Endometrial microvascular endothelial cells (primary cell): ENCODE results near the gene TMEM219. TPM values are rescaled to one million over a fixed set of nuclear protein-coding genes. Genes with fewer than 3 reads are reported as not detected.

Source experiments
- in situ Hi-C: cut with HindIII; loops from 2 replicates; pipeline ENCODE4 v1.10.0; 2017; ENCODE audit warnings: low sequenced_read_pairs, low pct_unique_long_range_greater_than_20kb; ENCODE audit errors: inconsistent ontology term
- total RNA-seq: library from RNA; depleted of rRNA; stranded (reverse); fragments of >200 nt; gene quantifications from one replicate; pipeline ENCODE4 v1.2.3, GENCODE V29; 2015; ENCODE audit errors: inconsistent ontology term

Gene TMEM219
- total RNA-seq, 1 donor from 2014 or later: 150 TPM

DNA sequence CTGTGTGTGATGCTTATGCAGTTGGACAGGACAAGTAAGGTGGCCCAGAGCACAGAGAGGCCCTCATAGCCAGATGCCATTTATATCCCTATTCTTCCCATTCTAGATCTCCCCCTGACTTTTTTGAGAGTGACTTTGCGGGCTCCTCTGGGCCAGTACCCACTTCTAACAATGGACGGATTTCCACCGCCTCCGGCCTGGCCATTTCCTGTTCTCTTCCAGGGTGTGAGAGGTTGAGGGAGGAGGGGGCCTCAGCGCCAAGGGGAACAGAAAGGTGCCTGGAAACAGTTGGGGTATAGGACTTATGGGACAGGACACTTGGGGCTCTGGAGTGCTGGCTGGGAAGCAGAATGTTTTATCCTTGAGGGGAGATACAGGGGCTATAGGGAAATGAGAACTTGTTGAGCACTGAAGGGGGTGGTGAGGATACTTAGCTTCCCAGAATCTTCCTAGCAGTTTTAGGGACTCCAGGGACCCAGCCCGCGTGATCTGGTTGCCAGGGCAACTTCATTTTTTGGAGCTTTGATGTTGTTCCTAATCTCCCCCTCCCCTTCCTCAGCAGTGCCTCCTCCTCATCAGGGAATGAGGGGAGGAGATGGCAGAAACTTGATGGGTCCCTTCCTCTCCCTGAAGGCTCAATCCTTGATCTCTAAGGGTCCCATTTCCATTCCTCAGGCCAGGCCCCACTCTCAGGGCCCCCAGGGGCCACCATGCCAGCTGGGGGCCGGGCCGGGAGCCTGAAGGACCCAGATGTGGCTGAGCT is 15.4 kb downstream of the TMEM219 start:
- in situ Hi-C loops: no loop called here

DNA sequence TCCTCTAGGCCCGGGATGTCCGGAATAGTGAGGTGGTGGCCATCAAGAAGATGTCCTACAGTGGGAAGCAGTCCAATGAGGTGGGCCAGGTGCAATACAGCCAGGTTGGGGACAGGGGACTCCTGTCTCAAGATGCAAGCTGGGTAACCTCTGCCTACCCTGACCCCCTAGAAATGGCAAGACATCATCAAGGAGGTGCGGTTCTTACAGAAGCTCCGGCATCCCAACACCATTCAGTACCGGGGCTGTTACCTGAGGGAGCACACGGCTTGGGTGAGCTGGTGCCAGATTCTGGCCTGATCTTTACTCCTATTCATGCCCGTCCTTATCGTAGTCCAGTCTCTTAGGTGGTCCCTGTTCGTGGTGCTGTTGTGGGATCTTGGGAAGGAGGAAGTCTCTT is 16.2 kb downstream of the TMEM219 start:
- in situ Hi-C loops: no loop called here

DNA sequence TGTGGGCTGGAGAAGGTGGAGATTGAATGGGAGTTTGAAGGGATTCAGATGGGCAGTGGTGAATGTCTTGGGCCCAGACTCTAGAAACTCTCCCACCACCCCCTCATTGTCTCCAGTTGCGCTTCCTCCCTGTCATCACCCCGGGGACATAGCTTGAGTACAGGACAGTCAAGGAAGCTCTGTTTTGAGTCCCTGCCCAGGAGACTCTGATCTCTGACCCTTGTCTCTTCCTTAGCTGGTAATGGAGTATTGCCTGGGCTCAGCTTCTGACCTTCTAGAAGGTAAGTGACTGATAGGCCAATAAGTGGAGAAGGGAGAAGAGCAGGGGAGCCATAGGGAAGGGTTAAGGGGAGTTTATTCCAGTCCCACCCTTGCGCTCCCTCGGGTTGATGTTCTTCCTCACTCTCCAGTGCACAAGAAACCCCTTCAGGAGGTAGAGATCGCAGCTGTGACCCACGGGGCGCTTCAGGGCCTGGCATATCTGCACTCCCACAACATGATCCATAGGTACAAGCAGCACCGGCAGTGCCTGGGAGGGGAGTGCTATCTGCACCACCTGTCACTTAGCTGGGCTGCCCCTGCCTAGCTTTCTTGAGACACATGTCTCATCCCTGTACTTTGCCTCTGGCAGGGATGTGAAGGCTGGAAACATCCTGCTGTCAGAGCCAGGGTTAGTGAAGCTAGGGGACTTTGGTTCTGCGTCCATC is 16.8 kb downstream of the TMEM219 start:
- in situ Hi-C loops: no loop called here

DNA sequence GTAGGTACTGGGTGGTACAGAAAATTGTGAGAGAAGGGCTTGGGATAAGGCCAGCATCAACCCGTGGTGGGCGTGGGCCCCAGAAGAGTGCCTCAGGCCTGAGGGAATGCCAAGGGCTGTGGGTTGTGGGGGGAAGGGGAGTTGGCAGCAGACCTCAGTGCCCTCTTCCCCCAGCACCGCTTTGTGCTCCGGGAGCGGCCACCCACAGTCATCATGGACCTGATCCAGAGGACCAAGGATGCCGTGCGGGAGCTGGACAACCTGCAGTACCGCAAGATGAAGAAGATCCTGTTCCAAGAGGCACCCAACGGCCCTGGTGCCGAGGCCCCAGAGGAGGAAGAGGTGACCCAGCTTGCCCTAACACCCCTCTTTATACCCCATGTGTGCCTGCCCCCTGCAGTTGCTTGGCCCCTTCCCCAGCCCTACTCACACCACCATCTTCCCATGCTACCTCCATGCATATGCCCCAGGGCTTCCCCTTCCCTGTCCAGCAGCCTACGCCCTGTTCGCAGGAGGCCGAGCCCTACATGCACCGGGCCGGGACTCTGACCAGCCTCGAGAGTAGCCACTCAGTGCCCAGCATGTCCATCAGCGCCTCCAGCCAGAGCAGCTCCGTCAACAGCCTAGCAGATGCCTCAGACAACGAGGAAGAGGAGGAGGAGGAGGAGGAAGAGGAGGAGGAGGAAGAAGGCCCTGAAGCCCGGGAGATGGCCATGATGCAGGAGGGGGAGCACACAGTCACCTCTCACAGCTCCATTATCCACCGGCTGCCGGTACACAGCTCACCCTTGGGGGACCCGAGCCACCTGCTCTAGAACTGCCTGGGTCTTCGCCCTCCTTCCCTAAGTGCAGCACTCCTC is 20.9 kb downstream of the TMEM219 start:
- in situ Hi-C loops: no loop called here

DNA sequence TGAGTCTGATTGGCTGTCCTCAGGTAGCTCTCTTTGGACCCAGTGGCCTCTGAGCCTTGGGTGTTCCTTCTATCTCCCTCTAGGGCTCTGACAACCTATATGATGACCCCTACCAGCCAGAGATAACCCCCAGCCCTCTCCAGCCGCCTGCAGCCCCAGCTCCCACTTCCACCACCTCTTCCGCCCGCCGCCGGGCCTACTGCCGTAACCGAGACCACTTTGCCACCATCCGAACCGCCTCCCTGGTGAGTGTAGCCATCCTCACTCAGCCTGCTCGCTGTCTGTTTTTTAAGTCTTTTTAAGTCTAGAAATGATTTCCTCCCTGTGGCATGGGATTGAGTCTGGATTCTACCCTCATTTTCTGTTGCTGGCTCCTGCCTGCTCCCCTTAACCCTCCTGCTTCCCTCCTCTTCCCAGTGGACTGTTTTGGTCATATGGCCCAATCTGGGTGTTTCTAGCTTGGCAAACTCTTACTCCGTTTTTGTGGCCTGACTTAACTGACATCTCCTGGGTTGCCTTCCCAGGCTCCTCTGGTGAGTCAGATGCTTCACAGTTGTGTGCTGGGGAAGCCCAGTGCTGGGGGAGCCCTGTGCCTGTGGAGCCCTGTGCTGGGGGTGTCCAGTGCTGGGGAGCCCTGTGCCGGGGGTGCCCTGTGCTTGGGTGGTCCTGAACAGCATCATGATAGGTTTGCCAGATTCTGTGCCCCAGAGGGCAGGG is 21.7 kb downstream of the TMEM219 start:
- in situ Hi-C loops: no loop called here

DNA sequence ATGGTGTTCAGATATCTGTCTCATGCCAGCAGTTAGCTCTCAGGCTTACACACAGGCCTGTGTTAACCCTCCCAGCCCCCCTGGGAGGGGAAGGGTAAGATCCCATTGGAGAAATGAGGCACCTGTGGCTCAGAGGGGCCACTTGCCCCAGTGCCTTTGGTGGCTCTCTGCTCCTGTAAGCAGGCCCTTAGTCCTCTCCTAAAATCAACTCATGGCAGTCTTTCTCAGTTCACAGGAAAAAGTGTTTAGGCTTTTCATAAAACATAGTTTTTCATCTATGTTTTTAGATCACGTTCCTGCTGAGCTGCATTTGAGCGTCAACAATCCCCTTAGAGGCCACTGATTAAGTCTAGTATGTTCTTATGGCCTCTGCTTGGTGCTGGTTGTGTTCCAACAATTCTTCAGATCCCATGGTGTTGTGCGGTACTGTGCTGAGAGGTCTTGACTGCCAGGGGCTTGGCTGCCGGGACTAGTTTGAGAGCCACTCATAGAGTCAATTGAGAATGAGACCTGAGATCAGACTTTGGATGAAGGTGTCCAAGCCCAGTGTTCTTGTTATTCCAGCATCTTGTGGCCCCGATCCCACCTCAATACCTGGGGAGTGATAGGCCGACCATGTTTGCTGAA is 22.4 kb downstream of the TMEM219 start:
- in situ Hi-C loops: no loop called here

DNA sequence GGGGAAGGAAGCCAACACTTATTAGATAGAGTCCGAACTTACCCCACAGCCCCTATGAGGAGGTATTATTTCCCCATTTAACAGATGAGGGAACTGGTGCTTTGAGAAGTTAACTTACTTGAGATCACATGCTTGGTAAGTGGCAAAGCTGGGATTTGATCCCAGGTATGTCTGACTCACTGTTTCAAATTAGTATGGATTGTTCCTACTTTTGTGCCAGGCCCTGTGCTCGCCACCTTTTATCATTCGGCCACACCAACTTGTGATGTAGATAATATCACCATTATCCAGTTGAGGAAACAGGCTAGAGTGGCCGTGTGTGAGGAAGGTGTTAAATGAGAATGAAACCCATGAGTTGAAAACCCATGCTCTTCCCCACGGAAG is 22.9 kb downstream of the TMEM219 start:
- in situ Hi-C loops: no loop called here

DNA sequence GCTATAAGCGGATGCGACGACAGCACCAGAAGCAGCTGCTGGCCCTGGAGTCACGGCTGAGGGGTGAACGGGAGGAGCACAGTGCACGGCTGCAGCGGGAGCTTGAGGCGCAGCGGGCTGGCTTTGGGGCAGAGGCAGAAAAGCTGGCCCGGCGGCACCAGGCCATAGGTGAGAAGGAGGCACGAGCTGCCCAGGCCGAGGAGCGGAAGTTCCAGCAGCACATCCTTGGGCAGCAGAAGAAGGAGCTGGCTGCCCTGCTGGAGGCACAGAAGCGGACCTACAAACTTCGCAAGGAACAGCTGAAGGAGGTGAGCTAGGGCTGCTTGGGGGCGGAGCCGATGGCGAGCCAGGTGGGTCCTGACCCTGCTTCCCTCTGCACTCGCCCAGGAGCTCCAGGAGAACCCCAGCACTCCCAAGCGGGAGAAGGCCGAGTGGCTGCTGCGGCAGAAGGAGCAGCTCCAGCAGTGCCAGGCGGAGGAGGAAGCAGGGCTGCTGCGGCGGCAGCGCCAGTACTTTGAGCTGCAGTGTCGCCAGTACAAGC is 23.5 kb downstream of the TMEM219 start:
- in situ Hi-C loops: no loop called here

DNA sequence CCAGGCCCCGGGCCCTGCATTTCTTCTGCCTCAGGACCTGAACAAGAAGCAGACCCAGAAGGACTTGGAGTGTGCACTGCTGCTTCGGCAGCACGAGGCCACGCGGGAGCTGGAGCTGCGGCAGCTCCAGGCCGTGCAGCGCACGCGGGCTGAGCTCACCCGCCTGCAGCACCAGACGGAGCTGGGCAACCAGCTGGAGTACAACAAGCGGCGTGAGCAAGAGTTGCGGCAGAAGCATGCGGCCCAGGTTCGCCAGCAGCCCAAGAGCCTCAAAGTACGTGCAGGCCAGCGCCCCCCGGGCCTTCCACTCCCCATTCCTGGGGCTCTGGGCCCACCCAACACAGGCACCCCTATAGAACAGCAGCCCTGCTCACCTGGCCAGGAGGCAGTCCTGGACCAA is 24.4 kb downstream of the TMEM219 start:
- in situ Hi-C loops: no loop called here

DNA sequence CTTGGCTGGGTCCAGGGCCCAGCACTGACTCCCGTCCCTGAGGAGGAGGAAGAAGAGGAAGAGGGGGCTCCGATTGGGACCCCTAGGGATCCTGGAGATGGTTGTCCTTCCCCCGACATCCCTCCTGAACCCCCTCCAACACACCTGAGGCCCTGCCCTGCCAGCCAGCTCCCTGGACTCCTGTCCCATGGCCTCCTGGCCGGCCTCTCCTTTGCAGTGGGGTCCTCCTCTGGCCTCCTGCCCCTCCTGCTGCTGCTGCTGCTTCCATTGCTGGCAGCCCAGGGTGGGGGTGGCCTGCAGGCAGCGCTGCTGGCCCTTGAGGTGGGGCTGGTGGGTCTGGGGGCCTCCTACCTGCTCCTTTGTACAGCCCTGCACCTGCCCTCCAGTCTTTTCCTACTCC is 25.1 kb downstream of the TMEM219 start:
- in situ Hi-C loops: no loop called here

DNA sequence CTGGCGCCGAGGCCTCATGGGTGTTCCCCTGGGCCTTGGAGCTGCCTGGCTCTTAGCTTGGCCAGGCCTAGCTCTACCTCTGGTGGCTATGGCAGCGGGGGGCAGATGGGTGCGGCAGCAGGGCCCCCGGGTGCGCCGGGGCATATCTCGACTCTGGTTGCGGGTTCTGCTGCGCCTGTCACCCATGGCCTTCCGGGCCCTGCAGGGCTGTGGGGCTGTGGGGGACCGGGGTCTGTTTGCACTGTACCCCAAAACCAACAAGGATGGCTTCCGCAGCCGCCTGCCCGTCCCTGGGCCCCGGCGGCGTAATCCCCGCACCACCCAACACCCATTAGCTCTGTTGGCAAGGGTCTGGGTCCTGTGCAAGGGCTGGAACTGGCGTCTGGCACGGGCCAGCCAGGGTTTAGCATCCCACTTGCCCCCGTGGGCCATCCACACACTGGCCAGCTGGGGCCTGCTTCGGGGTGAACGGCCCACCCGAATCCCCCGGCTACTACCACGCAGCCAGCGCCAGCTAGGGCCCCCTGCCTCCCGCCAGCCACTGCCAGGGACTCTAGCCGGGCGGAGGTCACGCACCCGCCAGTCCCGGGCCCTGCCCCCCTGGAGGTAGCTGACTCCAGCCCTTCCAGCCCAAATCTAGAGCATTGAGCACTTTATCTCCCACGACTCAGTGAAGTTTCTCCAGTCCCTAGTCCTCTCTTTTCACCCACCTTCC is 25.6 kb downstream of the TMEM219 start:
- in situ Hi-C loops: no loop called here

DNA sequence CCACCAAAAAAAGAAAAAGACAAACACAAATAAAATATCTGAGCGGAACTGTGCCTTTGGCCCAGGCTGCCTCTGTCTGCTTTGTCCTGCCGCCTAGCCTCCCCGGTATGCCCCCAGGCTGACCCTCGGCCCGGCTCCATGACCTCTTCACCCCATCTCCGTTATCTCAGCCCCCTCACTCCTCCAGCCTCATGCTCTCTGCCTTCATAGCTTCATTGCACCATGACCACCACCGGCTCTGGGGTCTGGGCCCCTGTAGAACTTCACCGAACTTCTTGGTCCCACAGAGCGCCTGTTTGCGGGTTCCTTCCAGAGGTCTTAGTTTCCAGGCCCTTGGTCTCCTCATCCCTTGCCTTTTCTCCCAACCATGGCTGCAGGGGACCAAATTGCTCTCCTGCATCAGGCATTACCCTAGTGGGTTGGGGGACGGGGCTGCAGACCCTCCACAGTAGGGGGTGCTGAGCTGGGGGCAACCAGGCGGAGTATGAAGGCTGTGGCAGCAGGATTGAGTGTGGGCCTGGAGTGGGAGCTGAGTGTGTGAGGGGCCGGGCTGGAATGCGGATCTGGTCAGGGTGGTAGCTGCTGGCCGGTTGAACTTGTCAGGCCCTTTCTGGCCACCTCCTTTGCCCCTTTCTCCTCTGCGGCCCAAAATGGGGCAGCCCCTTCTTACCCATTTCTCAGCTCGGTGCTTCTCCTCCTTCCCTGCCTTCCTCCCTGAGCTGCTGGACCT is 26.6 kb downstream of the TMEM219 start:
- in situ Hi-C loops: no loop called here

DNA sequence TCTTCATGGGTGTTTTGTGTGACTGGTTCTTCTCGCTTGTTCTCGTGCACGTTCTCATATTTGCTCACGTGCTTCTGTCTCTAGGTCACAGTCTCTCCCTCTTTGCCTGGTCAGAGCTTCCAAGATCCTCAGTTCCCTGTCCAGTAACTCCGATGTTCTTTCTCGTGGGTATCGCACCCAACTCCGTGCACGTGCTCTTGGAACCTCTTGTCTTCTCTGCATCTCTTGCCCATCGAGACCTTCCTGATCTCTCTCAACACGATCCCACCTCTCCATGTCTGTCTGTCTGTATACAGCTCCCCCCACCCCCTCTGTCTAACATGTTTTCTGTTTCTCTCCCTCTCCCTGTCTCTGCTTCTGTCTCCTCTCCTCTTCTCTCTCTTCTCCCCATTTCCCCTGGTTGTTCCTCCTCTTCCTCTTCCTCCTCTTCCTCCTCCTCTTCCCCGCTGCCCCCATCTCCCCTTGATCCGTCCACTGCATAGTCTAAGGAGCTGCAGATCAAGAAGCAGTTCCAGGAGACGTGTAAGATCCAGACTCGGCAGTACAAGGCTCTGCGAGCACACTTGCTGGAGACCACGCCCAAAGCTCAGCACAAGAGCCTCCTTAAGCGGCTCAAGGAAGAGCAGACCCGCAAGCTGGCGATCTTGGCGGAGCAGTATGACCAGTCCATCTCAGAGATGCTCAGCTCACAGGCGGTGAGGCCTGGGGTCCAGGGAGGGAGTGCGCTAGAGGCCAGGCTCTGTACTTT is 27.4 kb downstream of the TMEM219 start:
- in situ Hi-C loops: no loop called here

DNA sequence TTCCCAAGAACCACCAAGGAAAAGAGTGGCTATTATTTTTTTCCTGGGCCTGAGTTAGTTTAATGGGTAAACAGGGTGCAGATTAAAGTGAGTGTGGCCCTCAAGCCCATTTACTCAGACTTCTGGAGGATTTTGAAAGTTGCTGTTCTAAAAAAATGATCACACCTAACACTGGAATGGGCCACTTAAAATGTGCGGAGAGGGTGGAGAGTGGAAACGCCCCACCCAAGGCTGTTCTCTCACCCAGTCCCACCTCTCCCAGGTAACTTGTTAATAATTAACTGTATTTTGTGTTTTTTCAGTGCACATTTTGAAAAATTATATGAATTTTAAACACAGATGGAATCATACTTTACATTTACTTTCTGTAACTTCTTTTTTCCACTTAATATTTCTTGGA is 28.2 kb downstream of the TMEM219 start:
- in situ Hi-C loops: no loop called here

DNA sequence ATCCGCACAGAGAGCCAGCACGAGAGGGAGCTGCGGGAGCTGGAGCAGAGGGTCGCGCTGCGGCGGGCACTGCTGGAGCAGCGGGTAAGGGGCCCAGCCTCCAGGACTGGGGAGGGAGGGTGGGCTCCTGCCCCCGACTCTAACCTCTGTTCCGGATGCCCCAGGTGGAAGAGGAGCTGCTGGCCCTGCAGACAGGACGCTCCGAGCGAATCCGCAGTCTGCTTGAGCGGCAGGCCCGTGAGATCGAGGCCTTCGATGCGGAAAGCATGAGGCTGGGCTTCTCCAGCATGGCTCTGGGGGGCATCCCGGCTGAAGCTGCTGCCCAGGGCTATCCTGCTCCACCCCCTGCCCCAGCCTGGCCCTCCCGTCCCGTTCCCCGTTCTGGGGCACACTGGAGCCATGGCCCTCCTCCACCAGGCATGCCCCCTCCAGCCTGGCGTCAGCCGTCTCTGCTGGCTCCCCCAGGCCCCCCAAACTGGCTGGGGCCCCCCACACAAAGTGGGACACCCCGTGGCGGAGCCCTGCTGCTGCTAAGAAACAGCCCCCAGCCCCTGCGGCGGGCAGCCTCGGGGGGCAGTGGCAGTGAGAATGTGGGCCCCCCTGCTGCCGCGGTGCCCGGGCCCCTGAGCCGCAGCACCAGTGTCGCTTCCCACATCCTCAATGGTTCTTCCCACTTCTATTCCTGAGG is 29.1 kb downstream of the TMEM219 start:
- in situ Hi-C loops: no loop called here

DNA sequence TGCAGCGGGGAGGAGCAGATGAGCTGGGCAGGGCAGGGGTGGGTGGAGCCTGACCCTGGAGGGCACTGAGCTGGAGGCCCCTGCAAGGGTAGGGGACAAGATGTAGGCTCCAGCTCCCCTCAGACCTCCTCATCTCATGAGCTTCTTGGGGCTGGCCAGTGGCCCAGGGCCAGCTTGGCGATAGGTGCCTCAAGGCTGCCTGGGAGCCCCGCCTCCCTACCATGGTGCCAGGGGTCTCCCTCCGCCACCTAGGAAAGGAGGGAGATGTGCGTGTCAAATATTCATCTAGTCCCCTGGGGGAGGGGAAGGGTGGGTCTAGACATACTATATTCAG is 29.7 kb downstream of the TMEM219 start:
- in situ Hi-C loops: no loop called here
